ENCODE results near the gene CACNA1I.

DNA sequence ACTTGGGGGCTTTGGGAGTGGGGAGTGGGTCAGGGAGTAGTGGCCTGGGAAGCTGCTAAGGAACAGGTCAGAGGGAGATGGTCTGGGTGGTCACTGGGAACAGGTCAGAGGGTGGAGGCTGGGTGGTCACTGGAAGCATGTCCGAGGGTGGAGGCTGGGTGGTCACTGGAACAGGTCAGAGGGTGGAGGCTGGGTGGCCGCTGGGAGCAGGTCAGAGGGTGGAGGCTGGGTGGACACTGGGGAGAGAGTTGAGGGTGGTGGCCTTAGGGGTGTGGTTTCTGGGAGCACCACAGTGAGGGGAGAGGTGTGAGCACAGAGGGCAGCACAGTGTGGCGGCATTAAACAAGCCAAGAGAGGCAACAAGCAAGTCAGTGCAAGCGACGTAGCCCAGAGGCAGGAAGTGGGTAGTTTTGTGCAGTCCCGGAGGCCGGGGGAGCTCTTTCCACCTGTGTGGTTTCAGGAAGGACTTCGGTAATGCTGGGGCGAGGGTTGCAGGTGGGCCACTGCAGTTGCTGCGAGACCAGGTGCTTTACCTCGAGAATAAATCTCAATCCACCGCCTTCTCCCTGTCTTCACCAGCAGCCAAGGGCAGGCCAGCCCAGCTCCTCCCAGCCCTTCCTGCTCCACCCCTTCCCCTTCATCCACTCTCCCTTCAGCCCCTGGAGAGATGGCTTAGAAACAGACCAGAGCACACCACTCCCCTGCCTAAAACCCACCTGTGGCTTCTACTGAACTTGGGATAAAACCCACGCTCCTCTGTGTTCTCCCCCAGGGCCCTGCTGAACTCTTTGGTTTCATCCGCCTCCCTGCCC lies 3.2 kb upstream of the CACNA1I start:
- TF ChIP-seq, protein P1, sequence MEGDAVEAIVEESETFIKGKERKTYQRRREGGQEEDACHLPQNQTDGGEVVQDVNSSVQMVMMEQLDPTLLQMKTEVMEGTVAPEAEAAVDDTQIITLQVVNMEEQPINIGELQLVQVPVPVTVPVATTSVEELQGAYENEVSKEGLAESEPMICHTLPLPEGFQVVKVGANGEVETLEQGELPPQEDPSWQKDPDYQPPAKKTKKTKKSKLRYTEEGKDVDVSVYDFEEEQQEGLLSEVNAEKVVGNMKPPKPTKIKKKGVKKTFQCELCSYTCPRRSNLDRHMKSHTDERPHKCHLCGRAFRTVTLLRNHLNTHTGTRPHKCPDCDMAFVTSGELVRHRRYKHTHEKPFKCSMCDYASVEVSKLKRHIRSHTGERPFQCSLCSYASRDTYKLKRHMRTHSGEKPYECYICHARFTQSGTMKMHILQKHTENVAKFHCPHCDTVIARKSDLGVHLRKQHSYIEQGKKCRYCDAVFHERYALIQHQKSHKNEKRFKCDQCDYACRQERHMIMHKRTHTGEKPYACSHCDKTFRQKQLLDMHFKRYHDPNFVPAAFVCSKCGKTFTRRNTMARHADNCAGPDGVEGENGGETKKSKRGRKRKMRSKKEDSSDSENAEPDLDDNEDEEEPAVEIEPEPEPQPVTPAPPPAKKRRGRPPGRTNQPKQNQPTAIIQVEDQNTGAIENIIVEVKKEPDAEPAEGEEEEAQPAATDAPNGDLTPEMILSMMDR (IDR thresholded peaks at IDR 0.05; ENCODE audit: poor library complexity): no peak
- TF ChIP-seq EZH2 (IDR thresholded peaks at IDR 0.05; ENCODE audit: borderline replicate concordance): no peak
